OCI-LY3 (cell line): ENCODE measurements around the gene KRT35.

Experiments
- H2AFZ ChIP-seq: fragments of 200-600, 300-600 bp; shearing (Covaris generic); 2 replicates; pipeline ENCODE4 v1.6.0; 2014; ENCODE audit warnings: antibody characterized with exemption, low read depth, low read length
- H3K27ac ChIP-seq: fragments of 200-600, 300-600 bp; sonication (generic); 2 replicates; pipeline ENCODE4 v1.5.1; 2014; ENCODE audit warnings: mild to moderate bottlenecking, low read length, moderate library complexity, mixed read lengths
- H3K27me3 ChIP-seq: fragments of 200-600, 300-600 bp; sonication (generic); 2 replicates; pipeline ENCODE4 v1.6.1; 2014; ENCODE audit warnings: low read depth, low read length, mixed read lengths
- H3K36me3 ChIP-seq: fragments of 200-600, 300-600 bp; sonication (generic); replicated peaks from 2 replicates; pipeline ENCODE3; 2014; ENCODE audit warnings: low read depth, low read length, mixed read lengths
- H3K4me1 ChIP-seq: fragments of 300-600, 200-600 bp; sonication (generic); 2 replicates; pipeline ENCODE4 v1.6.1; 2014; ENCODE audit warnings: low read length, mixed read lengths
- H3K4me2 ChIP-seq: fragments of 200-600, 300-600 bp; sonication (generic); 2 replicates; pipeline ENCODE4 v1.6.1; 2014; ENCODE audit warnings: low read length, mixed read lengths
- H3K4me3 ChIP-seq: fragments of 300-600, 200-600 bp; sonication (generic); 2 replicates; pipeline ENCODE4 v1.5.1; 2014; ENCODE audit warnings: antibody characterized with exemption, mild to moderate bottlenecking, low read length, moderate library complexity
- H3K79me2 ChIP-seq: fragments of 300-600, 200-600 bp; shearing (Covaris generic); 2 replicates; pipeline ENCODE4 v1.6.1; 2014; ENCODE audit warnings: mild to moderate bottlenecking, low read length, mixed read lengths
- H3K9ac ChIP-seq: fragments of 300-600, 200-600 bp; shearing (Covaris generic); 2 replicates; pipeline ENCODE4 v1.6.0; 2014; ENCODE audit warnings: mild to moderate bottlenecking, low read length, moderate library complexity
- H3K9me3 ChIP-seq: fragments of 200-600, 300-600 bp; shearing (Covaris generic); 2 replicates; pipeline ENCODE4 v1.6.1; 2014; ENCODE audit warnings: low read length, mixed read lengths; ENCODE audit not compliant: insufficient read depth
- H4K20me1 ChIP-seq: fragments of 200-600, 300-600 bp; sonication (generic); 2 replicates; pipeline ENCODE4 v1.6.1; 2016; ENCODE audit warnings: low read length, mixed read lengths; ENCODE audit not compliant: insufficient read depth
- EZH2phosphoT487 ChIP-seq: fragments of 200-600 bp; shearing (Covaris generic); IDR thresholded peaks from 2 replicates; pipeline ENCODE4 v1.6.1; 2018; ENCODE audit warnings: antibody characterized with exemption, mixed run types, low read depth
- TF ChIP-seq, protein P1 (sequence below): fragments of 200-600, 300-600 bp; sonication (generic); IDR thresholded peaks from 2 replicates; pipeline ENCODE4 v1.5.1; 2014; ENCODE audit warnings: antibody characterized with exemption, low read length, low read depth

Gene KRT35

DNA sequence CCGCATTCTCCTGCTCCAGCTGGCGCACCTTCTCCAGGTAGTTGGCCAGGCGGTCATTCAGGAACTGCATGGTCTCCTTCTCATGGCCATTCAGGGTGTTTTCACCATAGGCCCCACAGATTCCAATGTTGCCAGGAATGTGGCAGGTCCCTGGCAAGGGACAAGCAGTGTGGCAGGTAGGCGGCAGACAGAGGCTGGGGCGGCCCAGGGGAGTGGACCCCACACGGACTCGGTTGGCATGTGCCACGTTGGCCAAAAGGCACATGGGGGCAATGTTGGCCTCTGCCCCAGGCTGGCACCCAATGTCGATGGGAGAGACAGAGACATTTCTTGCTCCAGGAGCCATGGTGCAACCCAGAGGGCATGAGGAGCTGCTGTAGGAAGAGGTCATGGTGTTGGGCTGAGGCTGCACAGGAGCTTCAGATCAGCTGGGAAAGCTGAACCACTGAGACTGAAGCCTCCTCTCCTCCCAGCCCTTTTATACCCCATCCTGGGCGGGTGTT is 40.4 kb downstream of the KRT35 start, which contains the start of gene KRT38:
KRT38 (minus strand) TSS at position 453 of the 503 bp plus-strand sequence; CDS start at position 391, 62 bp downstream.
- H4K20me1 ChIP-seq = no peaks in the 10 kb centered on the region
- no peak within 1 kb of the TSS for H3K4me2 ChIP-seq
- H3K79me2 ChIP-seq = no peaks in the 10 kb centered on the region
- H3K9ac ChIP-seq = no peak within 1 kb of the TSS
- TF ChIP-seq, protein P1, sequence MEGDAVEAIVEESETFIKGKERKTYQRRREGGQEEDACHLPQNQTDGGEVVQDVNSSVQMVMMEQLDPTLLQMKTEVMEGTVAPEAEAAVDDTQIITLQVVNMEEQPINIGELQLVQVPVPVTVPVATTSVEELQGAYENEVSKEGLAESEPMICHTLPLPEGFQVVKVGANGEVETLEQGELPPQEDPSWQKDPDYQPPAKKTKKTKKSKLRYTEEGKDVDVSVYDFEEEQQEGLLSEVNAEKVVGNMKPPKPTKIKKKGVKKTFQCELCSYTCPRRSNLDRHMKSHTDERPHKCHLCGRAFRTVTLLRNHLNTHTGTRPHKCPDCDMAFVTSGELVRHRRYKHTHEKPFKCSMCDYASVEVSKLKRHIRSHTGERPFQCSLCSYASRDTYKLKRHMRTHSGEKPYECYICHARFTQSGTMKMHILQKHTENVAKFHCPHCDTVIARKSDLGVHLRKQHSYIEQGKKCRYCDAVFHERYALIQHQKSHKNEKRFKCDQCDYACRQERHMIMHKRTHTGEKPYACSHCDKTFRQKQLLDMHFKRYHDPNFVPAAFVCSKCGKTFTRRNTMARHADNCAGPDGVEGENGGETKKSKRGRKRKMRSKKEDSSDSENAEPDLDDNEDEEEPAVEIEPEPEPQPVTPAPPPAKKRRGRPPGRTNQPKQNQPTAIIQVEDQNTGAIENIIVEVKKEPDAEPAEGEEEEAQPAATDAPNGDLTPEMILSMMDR = no peak
- TF ChIP-seq EZH2phosphoT487 = no peak
- peaks cover 50% of the 10 kb centered on the region for H3K27me3 ChIP-seq
- no peak within 1 kb of the TSS for H3K4me3 ChIP-seq
- no peak within 1 kb of the TSS for H3K27ac ChIP-seq
- H3K9me3 ChIP-seq = no peaks in the 10 kb centered on the region
- no peaks in the 10 kb centered on the region for H3K4me1 ChIP-seq
- H3K36me3 ChIP-seq = no peaks in the 10 kb centered on the region
- H2AFZ ChIP-seq = no peak within 1 kb of the TSS

DNA sequence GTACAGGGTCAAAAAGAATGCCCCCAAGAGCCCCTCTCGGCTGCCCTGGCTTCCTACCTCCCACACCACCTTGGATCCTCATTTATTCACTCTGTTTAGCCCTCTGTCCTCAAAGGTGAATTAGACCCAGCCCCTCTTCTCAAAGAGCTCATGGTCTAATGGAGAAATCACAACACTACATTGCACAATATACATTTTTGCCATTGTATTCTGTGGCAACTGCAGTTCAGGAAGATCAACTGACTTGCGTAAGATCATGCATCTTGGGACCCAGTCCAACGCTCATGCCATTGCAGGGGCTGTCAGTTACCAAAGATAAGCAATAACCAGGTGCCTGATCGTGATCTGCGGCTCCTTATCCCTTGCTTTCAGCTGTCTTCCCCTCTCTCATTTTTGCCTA is 41.6 kb downstream of the KRT35 start:
- no peaks in the 10 kb centered on the region for H3K4me1 ChIP-seq
- no peak overlapping the region for H3K27ac ChIP-seq
- H3K9ac ChIP-seq = no peak overlapping the region
- no peaks in the 10 kb centered on the region for H3K36me3 ChIP-seq
- no peak overlapping the region for H3K4me3 ChIP-seq
- peaks cover 40% of the 10 kb centered on the region for H3K27me3 ChIP-seq
- H3K4me2 ChIP-seq = no peak overlapping the region
- no peaks in the 10 kb centered on the region for H4K20me1 ChIP-seq
- TF ChIP-seq, protein P1 = no peak
- TF ChIP-seq EZH2phosphoT487 = no peak
- H3K79me2 ChIP-seq = no peaks in the 10 kb centered on the region
- no peak overlapping the region for H2AFZ ChIP-seq
- no peaks in the 10 kb centered on the region for H3K9me3 ChIP-seq

DNA sequence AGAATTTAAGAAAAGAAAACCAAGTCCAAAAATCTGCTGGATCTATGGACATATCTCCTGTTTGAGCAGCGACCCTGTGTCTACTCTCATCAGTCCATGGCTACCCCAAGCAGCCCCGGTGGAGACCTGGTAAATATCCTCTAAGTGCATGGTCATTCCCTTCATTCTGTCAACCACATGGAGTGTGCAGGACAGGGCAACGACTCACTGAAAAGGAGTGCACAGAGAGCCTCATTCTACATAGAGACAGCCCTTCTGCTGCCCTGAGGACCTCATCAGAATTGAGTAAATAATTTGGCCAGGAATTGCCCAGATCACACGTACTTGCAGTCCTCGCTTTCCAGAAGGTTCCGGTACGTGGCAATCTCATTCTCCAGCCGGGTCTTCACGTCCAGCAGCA is 43.2 kb downstream of the KRT35 start:
- TF ChIP-seq EZH2phosphoT487 = no peak
- TF ChIP-seq, protein P1 = no peak
- H4K20me1 ChIP-seq = no peaks in the 10 kb centered on the region

DNA sequence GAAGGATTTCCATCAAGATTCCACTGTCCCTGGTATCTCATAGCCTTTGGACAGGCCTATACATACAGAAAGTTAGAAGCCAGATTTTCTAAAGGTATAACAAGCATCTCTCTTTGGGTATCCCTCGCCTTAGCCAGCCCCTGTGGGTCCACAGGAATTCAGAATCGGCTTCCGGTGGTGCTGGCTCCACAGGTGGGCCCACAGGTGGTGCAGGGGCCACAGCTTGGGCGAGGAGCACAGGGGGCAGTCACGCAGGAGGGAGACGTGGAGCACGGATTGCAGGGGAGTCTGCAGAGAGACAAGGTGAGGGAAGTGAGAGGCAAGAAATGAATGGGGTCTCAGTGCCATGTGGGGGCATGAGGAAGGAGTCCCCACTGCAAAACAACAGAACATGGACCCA is 43.7 kb downstream of the KRT35 start:
- no peaks in the 10 kb centered on the region for H3K9me3 ChIP-seq
- no peaks in the 10 kb centered on the region for H4K20me1 ChIP-seq
- no peak overlapping the region for H3K27ac ChIP-seq
- no peaks in the 10 kb centered on the region for H3K4me1 ChIP-seq
- no peaks in the 10 kb centered on the region for H3K79me2 ChIP-seq
- no peak for TF ChIP-seq EZH2phosphoT487
- TF ChIP-seq, protein P1 = no peak
- H3K4me3 ChIP-seq = no peak overlapping the region
- H3K4me2 ChIP-seq = no peak overlapping the region
- H3K36me3 ChIP-seq = no peaks in the 10 kb centered on the region
- H2AFZ ChIP-seq = no peak overlapping the region
- H3K27me3 ChIP-seq = peaks cover 20% of the 10 kb centered on the region
- no peak overlapping the region for H3K9ac ChIP-seq

More for the DNA sequence above, 43.2 kb downstream of the KRT35 start:
- Histone ChIP-seq H3K36me3 (no peaks in the 10 kb centered on the region), H3K9ac (no peak overlapping the region), H3K27me3 (peaks cover 25% of the 10 kb centered on the region), H3K27ac (no peak overlapping the region), H3K4me1 (no peaks in the 10 kb centered on the region), H3K79me2 (no peaks in the 10 kb centered on the region), H3K9me3 (no peaks in the 10 kb centered on the region), H2AFZ (no peak overlapping the region), H3K4me2 (no peak overlapping the region), H3K4me3 (no peak overlapping the region)
